NCI-H128 (cell line): ENCODE data around the gene LARP4.
"Not testable (repeated sequence)": the region's sequence is repeated elsewhere in the genome, so short reads cannot be mapped to it uniquely, and the experiment has no call there.

ENCODE experiments used
- DNase-seq: peaks from one replicate; lab custom pipeline; 2025; ENCODE audit not compliant: unreplicated experiment; lab: John Stamatoyannopoulos, UW

Gene LARP4

DNA sequence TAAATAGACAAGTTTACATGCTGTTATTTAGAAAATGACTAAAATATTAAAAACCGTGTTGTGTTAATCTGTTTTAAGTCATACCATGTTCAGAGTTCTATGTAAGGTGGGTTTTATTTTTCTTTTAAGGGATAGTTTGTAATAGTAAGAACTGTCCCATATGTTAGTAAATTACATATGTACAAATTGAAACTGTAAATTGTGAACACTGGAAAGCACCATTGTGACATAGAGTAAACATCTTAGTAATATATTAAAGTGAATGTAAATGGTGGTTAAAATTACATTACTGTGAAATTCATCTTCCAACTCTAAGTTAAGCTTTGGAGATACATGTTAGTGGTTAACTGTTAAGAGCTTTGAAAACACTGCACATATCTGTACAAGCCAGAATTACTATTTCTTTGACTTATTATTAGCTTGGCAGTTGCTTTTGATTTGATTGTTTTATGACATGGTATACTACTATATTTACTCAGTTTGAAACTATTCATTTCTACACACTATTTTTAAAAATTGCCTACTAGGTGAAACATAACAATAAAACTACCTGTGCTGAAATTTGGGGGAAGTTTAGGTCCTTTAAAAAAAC, 76.7 kb downstream of the LARP4 start:
- no peak for DNase-seq

- DNase-seq, result no peak
Observed at GRCh38 chr12:50482571-50482970, 81.9 kb downstream of the LARP4 start.

GRCh38 chr12:50483488-50483887, 82.8 kb downstream of the LARP4 start:
- no peak for DNase-seq

DNA sequence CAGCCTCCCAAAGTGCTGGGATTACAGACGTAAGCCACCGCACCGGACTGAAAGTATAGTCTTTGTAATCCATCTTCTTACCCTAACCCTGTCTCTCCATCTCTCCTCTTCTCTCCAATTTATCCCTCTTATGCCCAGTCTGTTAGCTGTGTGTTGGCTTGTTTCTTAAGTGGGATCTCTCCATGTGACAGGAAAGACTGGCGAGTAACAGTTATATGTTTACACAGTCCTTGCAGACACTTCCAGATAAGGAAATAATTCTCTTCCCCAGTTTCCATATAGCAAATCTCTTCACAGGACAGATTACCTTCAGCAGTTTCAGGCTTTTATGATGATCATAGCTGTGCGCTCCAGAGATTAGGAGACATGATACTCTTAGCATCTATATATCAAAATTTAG, 88.1 kb downstream of the LARP4 start:
- DNase-seq, result no peak

DNA sequence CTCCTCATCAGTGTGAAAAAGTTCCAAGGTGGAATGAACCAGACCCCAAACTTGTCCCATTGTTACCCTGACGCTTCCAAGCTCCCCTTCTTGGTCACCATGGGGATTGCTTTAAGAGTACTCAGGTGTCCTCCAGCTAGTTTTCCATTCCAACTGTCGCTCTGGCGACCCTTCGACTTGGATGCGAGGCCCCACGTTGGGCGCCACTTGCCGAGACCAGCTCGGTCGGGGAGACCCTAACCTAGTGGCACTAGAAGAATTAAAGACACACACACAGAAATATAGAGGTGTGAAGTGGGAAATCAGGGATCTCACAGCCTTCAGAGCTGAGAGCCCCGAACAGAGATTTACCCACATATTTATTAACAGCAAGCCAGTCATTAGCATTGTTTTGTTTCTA, 97.4 kb downstream of the LARP4 start:
- not testable (repeated sequence) for DNase-seq

- DNase-seq, result peak; percentile 81
Observed at GRCh38 chr12:50504798-50505674, 104.4 kb downstream of the LARP4 start, which contains the start of gene DIP2B. TSS of gene DIP2B (plus strand) at chr12:50504985. CDS start at chr12:50505141, 156 bp downstream.

- no peak for DNase-seq
Observed at GRCh38 chr12:50505675-50506530, 105.2 kb downstream of the LARP4 start.

- no peak for DNase-seq
Observed at GRCh38 chr12:50506753-50507473, 106.2 kb downstream of the LARP4 start.

- DNase-seq, result no peak
Observed at GRCh38 chr12:50507474-50507838, 106.8 kb downstream of the LARP4 start.

DNA sequence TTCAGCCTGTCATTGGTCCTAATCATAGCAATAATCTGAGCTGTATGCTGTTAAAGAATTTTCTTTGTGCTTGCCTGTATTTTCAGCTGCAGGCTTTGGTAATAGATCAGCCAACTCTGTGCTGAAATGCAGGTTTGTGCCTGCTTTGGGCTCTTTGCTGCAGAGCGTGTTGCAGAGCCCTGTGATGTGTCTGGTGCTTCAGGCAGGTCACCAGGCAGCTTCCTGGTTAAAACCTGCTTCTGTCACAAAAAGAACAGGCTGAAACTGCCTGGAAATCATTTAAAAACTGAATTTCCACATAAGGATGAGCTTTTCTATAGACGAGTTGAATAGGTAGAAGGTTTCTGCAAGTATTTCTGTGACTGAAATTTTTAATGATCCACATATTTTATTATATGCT, 107.2 kb downstream of the LARP4 start:
- no peak for DNase-seq

- no peak for DNase-seq
Observed at GRCh38 chr12:50508414-50508813, 107.7 kb downstream of the LARP4 start.

GRCh38 chr12:50508970-50509663, 108.4 kb downstream of the LARP4 start:
- DNase-seq, result no peak

GRCh38 chr12:50514526-50515276, 114.0 kb downstream of the LARP4 start:
- no peak for DNase-seq

GRCh38 chr12:50515587-50515986, 114.9 kb downstream of the LARP4 start:
- no peak for DNase-seq

DNA sequence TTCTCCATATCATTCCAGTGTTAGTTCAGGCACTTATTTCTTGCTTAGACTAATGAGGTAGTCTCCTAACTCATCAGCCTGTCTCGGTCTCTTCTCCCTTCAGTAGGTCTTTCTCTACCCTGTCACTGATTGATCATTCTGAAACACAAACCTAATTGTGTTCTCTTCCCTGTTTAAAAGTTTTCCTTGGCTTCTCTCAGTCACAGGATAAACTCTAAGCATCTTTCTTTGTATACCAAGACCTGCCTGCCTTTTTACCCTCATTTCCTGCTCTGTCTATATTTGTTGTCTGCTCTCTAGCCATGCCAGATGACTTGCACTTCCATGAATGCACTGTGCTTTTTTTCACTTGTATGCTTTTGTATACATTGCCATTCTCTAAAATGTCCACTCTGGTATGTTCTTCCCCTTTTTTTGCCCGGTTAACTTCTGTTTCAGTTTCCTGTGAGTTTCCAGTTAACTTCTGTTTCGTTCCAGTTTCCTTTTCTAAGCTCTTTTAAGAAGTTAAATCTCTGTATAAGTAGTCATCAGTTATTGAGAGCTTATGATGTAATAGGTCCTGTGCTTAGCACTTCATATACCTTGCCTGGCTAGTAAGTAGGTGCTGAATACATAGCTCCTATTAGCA, 116.8 kb downstream of the LARP4 start:
- DNase-seq, result no peak

- DNase-seq, result no peak
Observed at GRCh38 chr12:50518090-50518489, 117.4 kb downstream of the LARP4 start.

DNA sequence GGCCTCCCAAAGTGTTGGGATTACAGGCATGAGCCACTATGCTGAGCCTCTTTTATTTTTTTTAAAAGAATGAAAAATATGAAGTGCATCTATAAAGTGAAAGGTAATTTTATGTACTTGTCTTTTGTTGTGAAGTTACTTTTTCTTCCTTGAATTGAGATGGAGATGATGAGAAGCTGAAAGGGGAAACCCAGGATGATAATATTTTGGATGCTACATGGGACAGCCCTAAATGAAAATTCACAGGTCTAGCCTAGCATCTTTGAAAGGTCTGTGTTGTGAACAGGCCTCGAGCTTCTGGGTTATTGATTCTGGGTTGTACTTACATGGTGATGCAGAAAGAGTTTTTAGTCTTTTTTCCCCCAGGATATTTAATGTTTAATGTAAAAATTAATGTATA, 118.7 kb downstream of the LARP4 start:
- DNase-seq, result no peak

GRCh38 chr12:50520416-50521207, 119.9 kb downstream of the LARP4 start:
- no peak for DNase-seq
